A673 (cell line): ENCODE results near the gene CCDC33. TPM values are rescaled to one million over a fixed set of nuclear protein-coding genes. Genes with fewer than 3 reads are reported as not detected.

Source experiments
- BruUV-seq: library from RNA; stranded (reverse); fragments of 400-500 nt; replicated peaks from 2 replicates; lab custom pipeline; 2021; lab: Mats Ljungman, UMichigan
- CTCF ChIA-PET: fragments of 300-600 bp; sonication (Branson Sonifier 250); formaldehyde crosslinking; loops from one replicate; lab custom pipeline; 2022; ENCODE audit warnings: antibody characterized with exemption; lab: Charles Lee
- POLR2A ChIA-PET: fragments of 300-600 bp; sonication (Branson Sonifier 250); formaldehyde crosslinking; loops from one replicate; lab custom pipeline; 2022; ENCODE audit warnings: antibody characterized with exemption; ENCODE audit not compliant: low non-redundant PET; lab: Charles Lee
- DNase-seq: peaks from one replicate; pipeline ENCODE4 v3.0.0-alpha.2; 2015; ENCODE audit warnings: low spot score
- H3K27ac ChIP-seq: fragments of 200-600 bp; sonication (generic); 2 replicates; pipeline ENCODE4 v1.5.1; 2016; ENCODE audit warnings: mixed run types, low read depth, mild to moderate bottlenecking, mixed read lengths, antibody characterized with exemption, low read length; ENCODE audit not compliant: poor library complexity, severe bottlenecking
- H3K27me3 ChIP-seq: fragments of 200-600 bp; sonication (generic); replicated peaks from 2 replicates; pipeline ENCODE4 v1.6.1; 2017; ENCODE audit warnings: mixed run types, low read depth, mild to moderate bottlenecking, mixed read lengths, antibody characterized with exemption, low read length; ENCODE audit not compliant: insufficient read depth, poor library complexity
- H3K36me3 ChIP-seq: fragments of 200-600 bp; sonication (generic); 2 replicates; pipeline ENCODE4 v1.6.1; 2016; ENCODE audit warnings: mixed run types, mild to moderate bottlenecking, mixed read lengths, antibody characterized with exemption, low read length; ENCODE audit not compliant: insufficient read depth, poor library complexity, severe bottlenecking
- H3K4me1 ChIP-seq: fragments of 200-600 bp; sonication (generic); 2 replicates; pipeline ENCODE4 v1.6.1; 2017; ENCODE audit warnings: mixed run types, mild to moderate bottlenecking, mixed read lengths, antibody characterized with exemption, low read length; ENCODE audit not compliant: insufficient read depth, poor library complexity, severe bottlenecking
- H3K4me3 ChIP-seq: fragments of 200-600 bp; sonication (generic); 2 replicates; pipeline ENCODE4 v1.5.1; 2016; ENCODE audit warnings: low read depth, mixed run types, mild to moderate bottlenecking, mixed read lengths, low read length; ENCODE audit not compliant: poor library complexity, severe bottlenecking
- H3K9me3 ChIP-seq: fragments of 200-600 bp; sonication (generic); 2 replicates; pipeline ENCODE4 v1.6.1; 2016; ENCODE audit warnings: mixed run types, low read depth, mild to moderate bottlenecking, mixed read lengths, antibody characterized with exemption, low read length; ENCODE audit not compliant: poor library complexity, severe bottlenecking
- CTCF ChIP-seq: fragments of 300-800, 200-600 bp; sonication (generic); conservative IDR thresholded peaks from 2 replicates; pipeline ENCODE4 v1.5.1; 2017; ENCODE audit warnings: low read depth, mild to moderate bottlenecking, antibody characterized with exemption, low read length, moderate library complexity, mixed read lengths
- EZH2 ChIP-seq: fragments of 200-600 bp; sonication (generic); IDR thresholded peaks from 2 replicates; pipeline ENCODE4 v1.6.1; 2017; ENCODE audit warnings: borderline replicate concordance, low read depth, mild to moderate bottlenecking, mixed read lengths, antibody characterized with exemption, low read length; ENCODE audit not compliant: poor library complexity, severe bottlenecking
- intact Hi-C: fragments of 100-400 bp; cut with micrococcal nuclease; formaldehyde crosslinking; loops from one replicate; pipeline ENCODE4 v1.10.0; 2022; ENCODE audit not compliant: unreplicated experiment
- total RNA-seq: library from RNA; stranded (reverse); gene quantifications from 2 replicates; pipeline ENCODE4 v1.2.3, GENCODE V29; 2021

CCDC33 gene
- total RNA-seq, 1 experiment from 2014 or later: not detected

DNA sequence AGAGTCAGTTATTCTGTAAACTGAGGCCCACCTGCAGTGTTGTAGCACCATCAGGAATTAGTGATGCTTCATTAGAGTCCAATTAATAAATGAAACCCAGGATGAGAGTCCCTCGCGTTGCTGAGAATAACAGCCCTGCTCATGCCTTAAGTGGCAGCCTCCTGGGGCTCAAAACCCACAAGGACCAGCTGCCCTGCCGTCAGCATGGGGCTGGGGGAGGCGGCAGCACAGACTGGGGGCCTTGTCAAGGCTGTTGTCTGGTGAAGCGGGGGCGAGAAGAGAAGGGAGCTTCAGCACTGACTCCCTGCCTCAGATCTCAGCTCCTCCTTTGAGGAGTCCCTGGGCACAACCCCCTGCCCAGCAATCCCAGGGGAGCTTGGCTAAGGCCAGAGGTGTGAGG lies 21.0 kb downstream of the CCDC33 start:
- DNase-seq: no peak
- H3K4me1 ChIP-seq: peaks cover 25% of the 10 kb centered on the region
- intact Hi-C loops: no loop called here
- TF ChIP-seq EZH2 (no peak), CTCF (no peak)
- no peaks in the 10 kb centered on the region for H3K9me3 ChIP-seq
- H3K27ac ChIP-seq: no peak overlapping the region
- BruUV-seq: no TSS peak
- H3K27me3 ChIP-seq: no peaks in the 10 kb centered on the region
- POLR2A ChIA-PET: no interaction called here
- no peak overlapping the region for H3K4me3 ChIP-seq
- no peaks in the 10 kb centered on the region for H3K36me3 ChIP-seq
- CTCF ChIA-PET: no interaction called here

DNA sequence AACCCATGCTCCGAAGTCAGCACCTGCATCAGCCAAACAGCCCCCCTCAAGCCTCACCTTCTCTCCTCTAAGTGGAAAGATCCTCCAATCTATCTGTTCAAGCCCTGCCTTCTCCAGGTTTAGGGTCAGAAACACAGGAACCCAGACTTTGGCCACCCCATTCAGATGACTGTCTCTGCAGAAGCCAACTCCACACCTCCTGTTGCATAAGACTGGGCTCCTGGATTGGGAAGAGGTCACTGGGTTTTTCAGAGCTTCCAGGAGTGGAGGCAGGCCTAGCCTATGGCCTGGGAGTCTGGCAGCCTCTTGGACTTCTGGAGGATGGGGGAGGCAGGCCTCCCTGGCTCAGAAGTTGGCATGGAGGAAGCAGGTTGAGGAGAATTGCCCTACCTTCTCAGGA lies 21.5 kb downstream of the CCDC33 start:
- no peak overlapping the region for H3K4me3 ChIP-seq
- intact Hi-C loops: no loop called here
- no peak overlapping the region for H3K27ac ChIP-seq
- H3K9me3 ChIP-seq: no peaks in the 10 kb centered on the region
- ChIA-PET POLR2A (no interaction called here), CTCF (no interaction called here)
- H3K36me3 ChIP-seq: no peaks in the 10 kb centered on the region
- TF ChIP-seq CTCF (no peak), EZH2 (no peak)
- H3K27me3 ChIP-seq: no peaks in the 10 kb centered on the region
- BruUV-seq: no TSS peak
- peaks cover 25% of the 10 kb centered on the region for H3K4me1 ChIP-seq
- DNase-seq: no peak

GRCh38 chr15:74258456-74259291 lies 22.5 kb downstream of the CCDC33 start:
- ChIA-PET CTCF (interaction anchor here (0.6 kb wide), 1 partner anchor 36 kb away, joined by 4 read pairs; no protein-coding TSS in a partner anchor), POLR2A (interaction anchor here (0.6 kb wide), 1 partner anchor 687 kb away, joined by 9 read pairs; no protein-coding TSS in a partner anchor)
- no TSS peak for BruUV-seq
- Histone ChIP-seq H3K4me3 (no peak overlapping the region), H3K4me1 (peaks cover 17% of the 10 kb centered on the region), H3K9me3 (no peaks in the 10 kb centered on the region), H3K27ac (no peak overlapping the region), H3K27me3 (no peaks in the 10 kb centered on the region), H3K36me3 (no peaks in the 10 kb centered on the region)
- intact Hi-C loops: no loop called here
- TF ChIP-seq CTCF (no peak), EZH2 (no peak)
- no peak for DNase-seq
